Right cardiac atrium (tissue), 5 donors: ENCODE data around the gene WNT5B. TPM values are rescaled to one million over a fixed set of nuclear protein-coding genes. Genes with fewer than 3 reads are reported as not detected.

ENCODE experiments used
- ATAC-seq, 2 donors: fragments of 200-7000 bp; cut with Tn5 transposase; one replicate each; pipeline versions ENCODE4 v1.8.0 to v1.9.1; 2020; ENCODE audit warnings: moderate library complexity in 2 of 2, mild to moderate bottlenecking in 1 of 2
- DNase-seq, 3 donors: peaks; one replicate each; pipeline ENCODE4 v3.0.0-alpha.2; 2020
- H3K27ac ChIP-seq: one replicate; pipeline ENCODE4 v1.5.1; 2013; ENCODE audit warnings: mild to moderate bottlenecking, low read length, control low read depth, moderate library complexity
- H3K27me3 ChIP-seq: one replicate; pipeline ENCODE4 v1.6.1; 2013; ENCODE audit not compliant: control insufficient read depth, insufficient read depth
- H3K4me1 ChIP-seq: one replicate; pipeline ENCODE4 v1.6.1; 2013; ENCODE audit warnings: low read length; ENCODE audit not compliant: control insufficient read depth, insufficient read depth
- H3K4me3 ChIP-seq: one replicate; pipeline ENCODE4 v1.5.1; 2013; ENCODE audit warnings: low read length, control low read depth
- H3K9me3 ChIP-seq: one replicate; pipeline ENCODE4 v1.6.1; 2013; ENCODE audit warnings: low read length; ENCODE audit not compliant: control insufficient read depth
- WGBS: extraction: QIAGEN DNeasy Blood & Tissue Kit; methylation state at CpG from one replicate; pipeline ENCODE4 v1.1.7; 2013; 5-methylcytosine and 5-hydroxymethylcytosine counted together
- intact Hi-C, 4 donors: fragments of 100-400 bp; cut with DNase I; formaldehyde crosslinking; loops; one replicate each; pipeline versions ENCODE4 v1.11.0 to v1.14.0; 2022 to 2023
- polyA plus RNA-seq: library from polyadenylated mRNA; stranded (reverse); fragments of 200-250 nt; gene quantifications from one replicate; pipeline ENCODE4 v1.2.3, GENCODE V29; 2013
- total RNA-seq, 4 donors: library from RNA; stranded (reverse); fragmentation: NEBNext Ultra II Directional; extraction: Animal tissue kit (Norgen Biotek cat#: 25700); gene quantifications; one replicate each; pipeline ENCODE4 v1.2.1, GENCODE V29; 2021
- donor health status: healthy with polysubstance abuse.
- donor health status: DM: no; HTN: yes; CAD: no.
- donor health status: DM: no; HTN: no; CAD: no.
- donor health status: DM: no; HTN: yes; CAD: no; lungs with severe emphysema.
- donor health status: DM: yes; HTN: yes; CAD: no.

The WNT5B gene
- total and polyA plus RNA-seq, 5 donors, result 1.7 to 3.6 (median 1.9) TPM

DNA sequence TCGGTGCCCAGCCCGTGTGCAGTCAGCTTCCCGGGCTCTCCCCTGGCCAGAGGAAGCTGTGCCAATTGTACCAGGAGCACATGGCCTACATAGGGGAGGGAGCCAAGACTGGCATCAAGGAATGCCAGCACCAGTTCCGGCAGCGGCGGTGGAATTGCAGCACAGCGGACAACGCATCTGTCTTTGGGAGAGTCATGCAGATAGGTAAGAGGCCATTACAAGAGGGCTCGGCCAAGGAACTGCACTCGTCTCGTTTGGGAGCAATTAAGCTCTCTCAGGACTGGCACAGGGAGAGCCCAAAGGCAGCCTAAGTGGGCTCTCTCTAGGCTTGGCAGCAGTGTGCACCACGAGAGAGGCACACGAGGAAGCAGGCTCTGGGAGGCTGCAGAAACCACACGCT lies 3.7 kb downstream of the WNT5B start:
- Histone ChIP-seq H3K4me3 (no peak overlapping the region), H3K4me1 (peaks cover 4% of the 10 kb centered on the region)
- DNase-seq, result peak in 2 of 3 donors; percentile 53 to 63

DNA sequence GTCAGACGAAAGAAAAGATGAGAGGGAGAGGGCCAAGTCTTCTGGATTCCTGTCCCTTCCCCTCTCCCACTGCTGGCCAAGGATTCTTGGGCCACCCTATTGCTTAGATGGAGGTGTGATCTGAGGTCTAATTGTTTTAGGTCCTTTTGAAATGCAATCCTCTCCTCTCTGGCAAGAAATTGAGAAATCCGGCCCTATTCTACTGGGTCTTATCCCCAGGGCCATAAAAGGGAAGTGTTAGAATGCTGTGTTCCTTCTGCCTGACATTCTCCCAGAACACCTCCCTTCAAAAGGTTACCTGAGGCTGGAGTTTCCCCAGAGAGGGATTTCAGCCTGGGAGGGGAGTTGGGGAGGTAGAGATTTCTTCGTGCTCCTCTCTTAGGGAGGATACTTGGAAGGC lies 4.4 kb downstream of the WNT5B start:
- Histone ChIP-seq H3K4me1 (peaks cover 4% of the 10 kb centered on the region), H3K9me3 (no peaks in the 10 kb centered on the region), H3K27ac (no peak overlapping the region), H3K27me3 (no peaks in the 10 kb centered on the region), H3K4me3 (no peak overlapping the region)
- intact Hi-C loops, result no loop called here
- DNase-seq (no peak), ATAC-seq (no peak)
- 43% methylated on average over 3 of the region's 3 CpGs for WGBS

More for the DNA sequence above, 3.7 kb downstream of the WNT5B start:
- Histone ChIP-seq H3K27me3 (no peaks in the 10 kb centered on the region), H3K27ac (peak overlapping the region; percentile 36), H3K9me3 (no peaks in the 10 kb centered on the region)
- ATAC-seq, result peak in 1 of 2 donors; percentile 25
- WGBS, result 68% methylated on average over 14 of the region's 14 CpGs
- intact Hi-C loops, result no loop called here

DNA sequence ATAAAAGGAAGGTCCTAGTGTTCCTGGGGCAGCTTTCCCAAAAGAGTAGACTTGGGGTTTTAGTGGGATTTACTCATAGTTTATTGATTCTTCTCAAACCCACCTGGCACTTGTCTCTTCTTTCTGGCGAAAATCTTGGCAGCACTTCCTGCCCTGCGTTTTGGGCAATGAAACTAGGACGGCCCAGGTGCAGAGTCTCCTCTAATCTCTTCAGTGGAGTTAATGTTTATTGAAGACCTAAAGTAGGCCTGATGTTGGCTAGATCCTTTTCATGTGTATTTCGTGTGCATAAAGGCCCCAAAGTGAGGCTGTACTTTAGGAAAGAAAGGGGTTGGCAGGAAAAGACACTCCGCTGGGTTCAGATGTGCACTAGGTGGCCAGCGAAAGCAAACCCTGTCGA lies 5.1 kb downstream of the WNT5B start:
- H3K4me1 ChIP-seq, result peaks cover 4% of the 10 kb centered on the region
- no peak for ATAC-seq
- H3K27ac ChIP-seq, result no peak overlapping the region
- intact Hi-C loops, result no loop called here
- no peak for DNase-seq
- no peaks in the 10 kb centered on the region for H3K27me3 ChIP-seq
- no peak overlapping the region for H3K4me3 ChIP-seq
- H3K9me3 ChIP-seq, result no peaks in the 10 kb centered on the region
- WGBS, result 74% methylated on average over 7 of the region's 7 CpGs

DNA sequence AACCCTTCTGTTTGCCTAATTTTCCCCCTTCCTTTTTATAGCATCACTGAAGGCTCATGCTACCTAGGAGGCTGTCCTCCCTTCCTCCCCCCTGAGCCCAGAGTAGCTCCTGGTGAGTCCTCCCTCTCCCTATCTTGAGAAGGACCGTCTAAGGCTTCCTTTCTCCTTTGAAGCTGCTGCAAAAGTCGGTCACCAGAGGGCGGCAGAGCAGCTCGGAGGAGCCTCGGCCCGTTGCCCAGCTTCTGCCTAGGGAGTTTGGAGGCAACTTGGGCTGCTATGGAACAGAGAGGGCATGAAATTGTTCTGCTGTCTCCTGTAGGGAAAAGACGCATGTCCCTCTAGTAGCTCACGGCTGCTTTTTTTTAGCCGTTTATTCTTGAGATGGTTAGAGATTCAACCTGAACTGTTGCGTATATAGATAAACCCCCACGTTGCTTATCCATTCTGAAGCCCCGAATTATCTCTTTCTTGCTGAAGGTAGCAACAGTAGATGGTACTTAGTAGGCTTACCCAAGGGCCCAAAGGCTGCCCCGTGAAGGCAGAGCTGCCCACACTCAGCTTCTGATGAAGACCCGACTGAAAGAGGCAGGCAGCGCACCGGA lies 5.7 kb downstream of the WNT5B start:
- Histone ChIP-seq H3K27ac (no peak overlapping the region), H3K27me3 (no peaks in the 10 kb centered on the region), H3K9me3 (no peaks in the 10 kb centered on the region), H3K4me3 (no peak overlapping the region), H3K4me1 (peaks cover 1% of the 10 kb centered on the region)
- intact Hi-C loops, result no loop called here
- DNase-seq (peak; percentile 88 to 96 (median 92)), ATAC-seq (peak; percentile 58 to 59)
- WGBS, result 38% methylated on average over 16 of the region's 16 CpGs

DNA sequence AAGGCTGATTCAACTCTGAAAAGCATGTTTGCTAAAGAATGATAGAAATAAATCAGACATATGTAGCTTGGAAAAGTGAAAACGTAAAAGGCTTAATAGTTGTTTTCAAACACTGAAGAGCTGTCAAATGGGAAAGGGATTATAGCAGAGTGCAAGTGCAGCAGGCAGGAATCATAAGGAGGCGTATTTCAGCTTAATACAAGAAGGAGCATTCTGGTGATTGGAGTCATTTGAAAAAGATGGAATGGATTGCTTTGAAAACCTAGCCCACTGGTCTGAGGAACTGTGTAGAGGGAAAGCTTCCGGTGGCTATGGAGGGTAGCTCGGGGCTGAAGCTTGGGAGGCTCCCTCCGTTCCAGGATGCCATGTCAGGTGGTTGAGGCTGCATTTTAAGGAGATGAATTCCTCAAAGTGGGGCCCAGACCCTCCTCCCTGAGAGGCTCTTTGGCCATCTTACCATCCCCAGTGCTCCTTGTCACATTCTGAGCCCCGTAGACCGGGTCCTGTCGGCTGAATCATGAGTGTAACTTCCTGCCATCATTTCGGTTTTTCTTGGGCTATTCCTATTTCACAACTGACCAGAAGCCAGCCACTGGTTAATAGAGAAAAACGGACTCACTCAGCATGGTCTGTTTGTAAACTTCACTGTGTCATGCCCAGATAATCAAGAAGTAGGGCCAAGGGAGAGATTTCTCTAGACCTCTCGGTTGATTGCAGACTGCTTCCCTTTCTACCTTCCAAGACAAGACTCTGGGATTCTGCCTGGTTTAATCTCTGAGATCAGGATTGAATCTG lies 6.5 kb downstream of the WNT5B start:
- Histone ChIP-seq H3K27me3 (no peaks in the 10 kb centered on the region), H3K27ac (no peak overlapping the region), H3K4me3 (no peak overlapping the region), H3K9me3 (no peaks in the 10 kb centered on the region), H3K4me1 (peaks cover 1% of the 10 kb centered on the region)
- ATAC-seq (no peak), DNase-seq (no peak)
- WGBS, result 80% methylated on average over 11 of the region's 11 CpGs
- intact Hi-C loops, result no loop called here

- DNase-seq (no peak), ATAC-seq (no peak)
- Histone ChIP-seq H3K4me1 (peaks cover 1% of the 10 kb centered on the region), H3K27ac (no peak overlapping the region), H3K4me3 (no peak overlapping the region), H3K27me3 (no peaks in the 10 kb centered on the region), H3K9me3 (no peaks in the 10 kb centered on the region)
- 74% methylated on average over 5 of the region's 5 CpGs for WGBS
- intact Hi-C loops, result no loop called here
Observed at GRCh38 chr12:1638203-1638602, 9.2 kb downstream of the WNT5B start.

- H3K4me1 ChIP-seq, result no peaks in the 10 kb centered on the region
- H3K27me3 ChIP-seq, result no peaks in the 10 kb centered on the region
- intact Hi-C loops, result no loop called here
- DNase-seq, result no peak
- peak in 1 of 2 donors; percentile 14 for ATAC-seq
- no peak overlapping the region for H3K27ac ChIP-seq
- whole genome bisulfite sequencing, result 85% methylated on average over 40 of the region's 40 CpGs
- H3K9me3 ChIP-seq, result no peaks in the 10 kb centered on the region
- no peak overlapping the region for H3K4me3 ChIP-seq
Observed at GRCh38 chr12:1639538-1639937, 10.5 kb downstream of the WNT5B start.

- Histone ChIP-seq H3K9me3 (no peaks in the 10 kb centered on the region), H3K4me1 (no peaks in the 10 kb centered on the region), H3K4me3 (no peak overlapping the region), H3K27ac (no peak overlapping the region), H3K27me3 (no peaks in the 10 kb centered on the region)
- intact Hi-C loops, result no loop called here
- ATAC-seq, result no peak
- 73% methylated on average over 18 of the region's 18 CpGs for WGBS
- DNase-seq, result peak in 1 of 3 donors; percentile 63
Observed at GRCh38 chr12:1640328-1641234, 11.6 kb downstream of the WNT5B start.

DNA sequence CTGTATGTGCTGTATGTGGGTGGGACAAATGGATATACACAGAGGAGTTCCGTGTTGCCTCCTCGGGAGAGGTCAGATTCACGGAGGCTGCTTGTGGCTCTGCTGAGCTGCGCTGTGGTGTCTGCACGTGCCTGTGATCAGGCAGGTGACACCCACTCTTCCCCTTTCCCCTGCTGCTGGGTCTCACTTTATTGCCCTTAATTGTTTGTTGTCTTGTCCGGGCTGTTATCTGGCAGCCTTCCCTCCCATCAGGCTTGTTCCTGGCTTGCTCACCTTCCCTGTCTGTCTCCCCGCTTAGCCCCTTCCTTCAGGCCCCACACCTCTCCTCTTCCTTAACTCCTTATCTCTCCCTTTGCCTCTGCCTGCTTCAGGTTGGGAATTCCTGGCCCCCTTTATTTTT lies 13.5 kb downstream of the WNT5B start:
- WGBS, result 64% methylated on average over 7 of the region's 7 CpGs
- Histone ChIP-seq H3K4me3 (no peak overlapping the region), H3K9me3 (no peaks in the 10 kb centered on the region), H3K27me3 (no peaks in the 10 kb centered on the region), H3K27ac (no peak overlapping the region), H3K4me1 (no peaks in the 10 kb centered on the region)
- ATAC-seq, result no peak
- intact Hi-C loops, result no loop called here
- DNase-seq, result no peak

GRCh38 chr12:1643043-1643442 lies 14.0 kb downstream of the WNT5B start:
- H3K27ac ChIP-seq, result no peak overlapping the region
- ATAC-seq, result no peak

More at GRCh38 chr12:1643043-1643442, 14.0 kb downstream of the WNT5B start:
- H3K9me3 ChIP-seq, result no peaks in the 10 kb centered on the region
- no peak for DNase-seq
- WGBS, result 62% methylated on average over 9 of the region's 9 CpGs
- no peak overlapping the region for H3K4me3 ChIP-seq
- intact Hi-C loops, result no loop called here
- H3K27me3 ChIP-seq, result no peaks in the 10 kb centered on the region
- H3K4me1 ChIP-seq, result no peaks in the 10 kb centered on the region
